Colonic mucosa (tissue), 4 donors: ENCODE data around the gene FARP1. TPM values are rescaled to one million over a fixed set of nuclear protein-coding genes. Genes with fewer than 3 reads are reported as not detected.

Experiments
- DNase-seq: peaks from one replicate; pipeline ENCODE4 v3.0.0-alpha.2; 2020
- H3K27ac ChIP-seq: fragments of 200-600 bp; one replicate; pipeline ENCODE4 v1.8.0; 2021
- H3K27me3 ChIP-seq: fragments of 200-600 bp; one replicate; pipeline ENCODE4 v1.8.0; 2021
- H3K36me3 ChIP-seq: fragments of 200-600 bp; one replicate; pipeline ENCODE4 v1.8.0; 2021
- H3K4me1 ChIP-seq: fragments of 200-600 bp; one replicate; pipeline ENCODE4 v1.8.0; 2021; ENCODE audit warnings: mild to moderate bottlenecking
- H3K4me3 ChIP-seq: fragments of 200-600 bp; one replicate; pipeline ENCODE4 v1.8.0; 2021
- H3K9ac ChIP-seq, 2 donors: one replicate each; pipeline ENCODE4 v1.7.0; 2013; ENCODE audit warnings: control low read depth in 2 of 2, low read depth in 2 of 2, low read length in 2 of 2
- H3K9me3 ChIP-seq: fragments of 200-600 bp; one replicate; pipeline ENCODE4 v1.8.0; 2021
- CTCF ChIP-seq: fragments of 200-600 bp; IDR thresholded peaks from one replicate; pipeline ENCODE4 v1.8.0; 2022; ENCODE audit warnings: antibody characterized with exemption, mild to moderate bottlenecking
- intact Hi-C: fragments of 100-400 bp; cut with DNase I; formaldehyde crosslinking; loops from one replicate; pipeline ENCODE4 v1.14.1; 2022
- total RNA-seq, 2 donors: library from RNA; stranded (reverse); fragmentation: NEBNext Ultra II Directional in 1 of 2; extraction: Animal tissue kit (Norgen Biotek cat#: 25700) in 1 of 2; gene quantifications; one replicate each; pipeline ENCODE4 v1.2.1, GENCODE V29; 2021
- donor health status: healthy.
- donor health status: DM: no; HTN: no; CAD: no.
- donor health status: DM: no; HTN: no; CAD: no.

The FARP1 gene
- total RNA-seq, 2 donors from 2014 or later, result 39.1 to 53.5 TPM

GRCh38 chr13:98188544-98189166, 45.8 kb downstream of the FARP1 start:
- DNase-seq, result no peak
- Histone ChIP-seq H3K27me3 (no peaks in the 10 kb centered on the region), H3K4me3 (no peak overlapping the region), H3K36me3 (no peaks in the 10 kb centered on the region), H3K9me3 (no peaks in the 10 kb centered on the region), H3K27ac (no peak overlapping the region), H3K9ac (no peak overlapping the region), H3K4me1 (no peaks in the 10 kb centered on the region)
- intact Hi-C loops, result no loop called here
- TF ChIP-seq CTCF, result no peak

- H3K9me3 ChIP-seq, result no peaks in the 10 kb centered on the region
- no peaks in the 10 kb centered on the region for H3K4me1 ChIP-seq
- no peaks in the 10 kb centered on the region for H3K36me3 ChIP-seq
- no peak for DNase-seq
- intact Hi-C loops, result no loop called here
- no peak for TF ChIP-seq CTCF
- no peak overlapping the region for H3K27ac ChIP-seq
- H3K27me3 ChIP-seq, result no peaks in the 10 kb centered on the region
- no peak overlapping the region for H3K4me3 ChIP-seq
- H3K9ac ChIP-seq, result no peak overlapping the region
Measured at GRCh38 chr13:98189841-98190505, 47.1 kb downstream of the FARP1 start.

GRCh38 chr13:98190889-98191444, 48.1 kb downstream of the FARP1 start:
- DNase-seq, result no peak
- Histone ChIP-seq H3K27me3 (no peaks in the 10 kb centered on the region), H3K27ac (no peak overlapping the region), H3K4me1 (no peaks in the 10 kb centered on the region), H3K9ac (no peak overlapping the region), H3K9me3 (no peaks in the 10 kb centered on the region), H3K4me3 (no peak overlapping the region), H3K36me3 (no peaks in the 10 kb centered on the region)
- intact Hi-C loops, result no loop called here
- no peak for TF ChIP-seq CTCF

- DNase-seq, result no peak
- intact Hi-C loops, result no loop called here
- TF ChIP-seq CTCF, result no peak
- H3K27ac ChIP-seq, result no peak overlapping the region
- H3K36me3 ChIP-seq, result no peaks in the 10 kb centered on the region
- H3K27me3 ChIP-seq, result no peaks in the 10 kb centered on the region
- no peaks in the 10 kb centered on the region for H3K9me3 ChIP-seq
- no peaks in the 10 kb centered on the region for H3K4me1 ChIP-seq
- no peak overlapping the region for H3K9ac ChIP-seq
- H3K4me3 ChIP-seq, result no peak overlapping the region
Measured at GRCh38 chr13:98192008-98192407, 49.1 kb downstream of the FARP1 start.

GRCh38 chr13:98195054-98195791, 52.3 kb downstream of the FARP1 start:
- no peaks in the 10 kb centered on the region for H3K4me1 ChIP-seq
- no peak overlapping the region for H3K4me3 ChIP-seq
- no peak overlapping the region for H3K27ac ChIP-seq
- intact Hi-C loops, result no loop called here
- H3K36me3 ChIP-seq, result no peaks in the 10 kb centered on the region
- H3K9me3 ChIP-seq, result no peaks in the 10 kb centered on the region
- no peaks in the 10 kb centered on the region for H3K27me3 ChIP-seq
- no peak for TF ChIP-seq CTCF
- DNase-seq, result peak; percentile 48
- H3K9ac ChIP-seq, result no peak overlapping the region
